SK-N-SH (cell line): Measurements from ENCODE around the gene CNNM3. TPM values are rescaled to one million over a fixed set of nuclear protein-coding genes. Genes with fewer than 3 reads are reported as not detected.

Experiments
- CTCF ChIA-PET: fragments of 300-600, 350-600 bp; formaldehyde crosslinking; extraction: SDS; loops from one replicate; lab custom pipeline; 2021; lab: Yijun Ruan, JAX
- POLR2A ChIA-PET: fragments of 350-600 bp; sonication (Branson Sonifier 250); formaldehyde crosslinking; extraction: SDS; loops from one replicate; lab custom pipeline; 2020; ENCODE audit warnings: antibody characterized with exemption, inconsistent platforms; lab: Yijun Ruan, JAX
- DNase-seq: peaks from one replicate; pipeline ENCODE4 v3.0.0; 2012
- H2AFZ ChIP-seq: fragments of 200-600 bp; sonication (generic); 2 replicates; pipeline ENCODE4 v1.8.1; 2016; ENCODE audit warnings: antibody characterized with exemption, mild to moderate bottlenecking, low read depth
- H3F3A ChIP-seq: fragments of 200-600 bp; sonication (generic); replicated peaks from 2 replicates; pipeline ENCODE3; 2016; ENCODE audit warnings: antibody characterized with exemption, mild to moderate bottlenecking; ENCODE audit not compliant: insufficient read depth
- H3K27ac ChIP-seq, 2 experiments: fragments of 200-500 bp in 1 of 2; fragments of 200-600 bp in 1 of 2; sonication (Bioruptor generic) in 1 of 2; sonication (generic), shearing (Covaris generic) in 1 of 2; 2 replicates each; pipeline versions ENCODE4 v1.5.1 to v1.6.1; 2014 to 2016; ENCODE audit warnings: low read depth in 2 of 2, inconsistent platforms in 1 of 2, low read length in 1 of 2, mild to moderate bottlenecking in 1 of 2, mixed read lengths in 1 of 2
- H3K27me3 ChIP-seq: fragments of 200-600 bp; sonication (generic), shearing (Covaris generic); 2 replicates; pipeline ENCODE4 v1.6.1; 2016; ENCODE audit warnings: mixed run types; ENCODE audit not compliant: insufficient read depth
- H3K36me3 ChIP-seq, 2 experiments: fragments of 200-500 bp in 1 of 2; fragments of 200-600 bp in 1 of 2; sonication (Bioruptor generic) in 1 of 2; sonication (generic) in 1 of 2; replicated peaks in 1 of 2; 2 replicates each; pipeline versions ENCODE3 to v1.5.1; 2014 to 2016; ENCODE audit warnings: low read length in 1 of 2, mild to moderate bottlenecking in 1 of 2; ENCODE audit not compliant: insufficient read depth in 2 of 2, control insufficient read depth in 1 of 2
- H3K4me1 ChIP-seq, 2 experiments: fragments of 200-500 bp in 1 of 2; fragments of 200-600 bp in 1 of 2; sonication (Bioruptor generic) in 1 of 2; sonication (generic), shearing (Covaris generic) in 1 of 2; 2 replicates each; pipeline versions ENCODE4 v1.5.1 to v1.6.1; 2014 to 2016; ENCODE audit warnings: low read depth in 1 of 2, low read length in 1 of 2, mixed run types in 1 of 2; ENCODE audit not compliant: insufficient read depth in 2 of 2, control insufficient read depth in 1 of 2
- H3K4me2 ChIP-seq: fragments of 200-600 bp; sonication (generic), shearing (Covaris generic); 2 replicates; pipeline ENCODE4 v1.6.1; 2017; ENCODE audit warnings: mixed run types
- H3K4me3 ChIP-seq, 2 experiments: fragments of 200-500 bp in 1 of 2; fragments of 200-600 bp in 1 of 2; sonication (Bioruptor generic) in 1 of 2; sonication (generic), shearing (Covaris generic) in 1 of 2; 2 replicates each; pipeline versions ENCODE4 v1.5.1 to v1.8.1; 2014 to 2016; ENCODE audit warnings: low read depth in 2 of 2, inconsistent platforms in 1 of 2, low read length in 1 of 2, mild to moderate bottlenecking in 1 of 2, mixed read lengths in 1 of 2, moderate library complexity in 1 of 2
- H3K79me2 ChIP-seq: fragments of 200-600 bp; sonication (generic); 2 replicates; pipeline ENCODE4 v1.8.1; 2017; ENCODE audit warnings: mild to moderate bottlenecking; ENCODE audit not compliant: insufficient read depth
- H3K9ac ChIP-seq: fragments of 200-600 bp; sonication (generic); 2 replicates; pipeline ENCODE4 v1.6.1; 2017; ENCODE audit warnings: mixed run types
- H3K9me2 ChIP-seq: fragments of 200-600 bp; sonication (generic); 2 replicates; pipeline ENCODE4 v1.6.1; 2017; ENCODE audit warnings: mixed run types
- H3K9me3 ChIP-seq: fragments of 200-600 bp; sonication (generic); 2 replicates; pipeline ENCODE4 v1.6.1; 2017; ENCODE audit warnings: mixed run types, mild to moderate bottlenecking, moderate library complexity
- H4K20me1 ChIP-seq: fragments of 200-600 bp; sonication (generic); 2 replicates; pipeline ENCODE4 v1.6.1; 2017; ENCODE audit warnings: mild to moderate bottlenecking, mixed run types; ENCODE audit not compliant: insufficient read depth
- EZH2phosphoT487 ChIP-seq: fragments of 200-600 bp; sonication (generic); IDR thresholded peaks from 2 replicates; pipeline ENCODE4 v1.6.1; 2017; ENCODE audit warnings: low read depth, mixed run types, mild to moderate bottlenecking, antibody characterized with exemption, moderate library complexity, borderline replicate concordance
- FOSL2 ChIP-seq: IDR thresholded peaks from 2 replicates; pipeline ENCODE4 v1.4.0; 2012; ENCODE audit warnings: low read depth, mild to moderate bottlenecking, moderate library complexity, borderline replicate concordance
- FOXJ3 ChIP-seq: sonication (generic); formaldehyde crosslinking; IDR thresholded peaks from 2 replicates; pipeline ENCODE4 v1.5.1; 2020; ENCODE audit warnings: mild to moderate bottlenecking, missing genetic modification reagents
- JUND ChIP-seq: IDR thresholded peaks from 2 replicates; pipeline ENCODE4 v1.4.0; 2012
- MXI1 ChIP-seq: IDR thresholded peaks from 2 replicates; pipeline ENCODE4 v1.6.1; 2012; ENCODE audit warnings: mild to moderate bottlenecking, low read depth, low read length, improper control_type of control experiment
- PBX3 ChIP-seq: IDR thresholded peaks from 2 replicates; pipeline ENCODE4; 2012
- POLR2AphosphoS5 ChIP-seq: IDR thresholded peaks from 2 replicates; pipeline ENCODE4 v1.6.1; 2012; ENCODE audit warnings: low read depth, low read length
- WGBS: methylation state at CpG from one replicate; pipeline ENCODE4 v1.1.6; 2017; ENCODE audit warnings: low lambda C conversion rate; 5-methylcytosine and 5-hydroxymethylcytosine counted together
- polyA plus RNA-seq, 3 experiments: library from polyadenylated mRNA; depleted of rRNA; stranded (reverse); fragments of >200 nt; gene quantifications; 2 replicates each; pipeline ENCODE4 v1.2.3, GENCODE V29; 2012
- TF ChIP-seq, protein P1 (sequence below): IDR thresholded peaks from 2 replicates; pipeline ENCODE4 v1.4.0; 2012; ENCODE audit warnings: low read depth, borderline replicate concordance

Gene CNNM3
- polyA plus RNA-seq, 1 of the 3 experiments (the other 2 are of a cell fraction) = 14.7 TPM

- ChIA-PET POLR2A (no interaction called here), CTCF (no interaction called here)
- H3K27me3 ChIP-seq = no peaks in the 10 kb centered on the region
Measured at GRCh38 chr2:96808176-96808837, 7.8 kb upstream of the CNNM3 start.

GRCh38 chr2:96809216-96809882 lies 6.7 kb upstream of the CNNM3 start:
- Histone ChIP-seq H3K79me2 (no peaks in the 10 kb centered on the region), H3K4me3 (no peak overlapping the region), H4K20me1 (no peaks in the 10 kb centered on the region), H3K9me3 (no peaks in the 10 kb centered on the region), H3K36me3 (peaks cover 0 to 2% of the 10 kb centered on the region in 2 experiments), H2AFZ (no peak overlapping the region), H3K9me2 (no peaks in the 10 kb centered on the region), H3F3A (no peaks in the 10 kb centered on the region), H3K4me2 (no peak overlapping the region), H3K27me3 (no peaks in the 10 kb centered on the region), H3K4me1 (peaks cover 0 to 11% of the 10 kb centered on the region in 2 experiments; a peak in 1 of 4 replicates), H3K27ac (no peak overlapping the region; a peak in 1 of 4 replicates), H3K9ac (no peak overlapping the region)
- WGBS = 87% methylated on average over 4 of the region's 13 CpGs
- POLR2A ChIA-PET = interaction anchor here (0.6 kb wide), 1 partner anchor 96 kb away, joined by 3 read pairs; no protein-coding TSS in a partner anchor
- no peak for TF ChIP-seq EZH2phosphoT487
- DNase-seq = peak; percentile 58
- CTCF ChIA-PET = interaction anchor here (0.8 to 2.1 kb wide), 2 partner anchors 9 to 40 kb away, joined by 3 to 9 read pairs; no protein-coding TSS in a partner anchor

More at GRCh38 chr2:96808176-96808837, 7.8 kb upstream of the CNNM3 start:
- Histone ChIP-seq H4K20me1 (no peaks in the 10 kb centered on the region), H2AFZ (no peak overlapping the region), H3K4me2 (no peak overlapping the region), H3K4me1 (peaks cover 0 to 11% of the 10 kb centered on the region in 2 experiments; a peak in 1 of 4 replicates), H3K79me2 (no peaks in the 10 kb centered on the region), H3K4me3 (no peak overlapping the region), H3F3A (no peaks in the 10 kb centered on the region), H3K9ac (no peak overlapping the region), H3K27ac (no peak overlapping the region), H3K9me3 (no peaks in the 10 kb centered on the region), H3K9me2 (no peaks in the 10 kb centered on the region), H3K36me3 (peaks cover 0 to 2% of the 10 kb centered on the region in 2 experiments)
- TF ChIP-seq, protein P1, sequence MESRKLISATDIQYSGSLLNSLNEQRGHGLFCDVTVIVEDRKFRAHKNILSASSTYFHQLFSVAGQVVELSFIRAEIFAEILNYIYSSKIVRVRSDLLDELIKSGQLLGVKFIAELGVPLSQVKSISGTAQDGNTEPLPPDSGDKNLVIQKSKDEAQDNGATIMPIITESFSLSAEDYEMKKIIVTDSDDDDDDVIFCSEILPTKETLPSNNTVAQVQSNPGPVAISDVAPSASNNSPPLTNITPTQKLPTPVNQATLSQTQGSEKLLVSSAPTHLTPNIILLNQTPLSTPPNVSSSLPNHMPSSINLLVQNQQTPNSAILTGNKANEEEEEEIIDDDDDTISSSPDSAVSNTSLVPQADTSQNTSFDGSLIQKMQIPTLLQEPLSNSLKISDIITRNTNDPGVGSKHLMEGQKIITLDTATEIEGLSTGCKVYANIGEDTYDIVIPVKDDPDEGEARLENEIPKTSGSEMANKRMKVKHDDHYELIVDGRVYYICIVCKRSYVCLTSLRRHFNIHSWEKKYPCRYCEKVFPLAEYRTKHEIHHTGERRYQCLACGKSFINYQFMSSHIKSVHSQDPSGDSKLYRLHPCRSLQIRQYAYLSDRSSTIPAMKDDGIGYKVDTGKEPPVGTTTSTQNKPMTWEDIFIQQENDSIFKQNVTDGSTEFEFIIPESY = no peak
- no peak for TF ChIP-seq JUND
- TF ChIP-seq MXI1 = no peak
- no peak for TF ChIP-seq POLR2AphosphoS5
- TF ChIP-seq PBX3 = no peak
- no peak for TF ChIP-seq FOXJ3
- TF ChIP-seq FOSL2 = no peak
- 91% methylated on average over 10 of the region's 10 CpGs for WGBS
- no peak for DNase-seq
